ENCODE measurements around the gene ECT2L. TPM values are rescaled to one million over a fixed set of nuclear protein-coding genes. Genes with fewer than 3 reads are reported as not detected.

The ECT2L gene
- total RNA-seq, 3 donors from 2014 or later, result not detected

DNA sequence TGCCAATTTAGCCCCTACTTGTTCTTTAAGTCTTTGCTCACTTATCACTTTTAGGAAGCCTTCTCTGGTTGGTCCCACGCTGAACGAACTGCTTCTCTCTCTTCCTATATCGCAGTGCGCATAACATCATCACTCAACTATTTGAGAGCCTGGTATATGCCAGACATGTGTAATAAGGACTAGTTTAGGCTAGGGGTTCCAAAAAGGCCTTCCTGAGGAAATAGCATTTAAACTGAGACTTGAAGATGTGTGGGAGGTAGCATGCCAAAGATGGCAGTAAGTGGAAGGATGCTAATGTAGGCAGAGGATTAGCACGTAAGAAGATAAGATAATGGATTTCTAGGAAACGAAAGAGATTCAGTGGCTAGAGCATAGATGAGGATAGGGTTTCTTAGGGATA lies 17.6 kb upstream of the ECT2L start:
- H3K36me3 ChIP-seq (ENCODE audit: low read depth), result no peaks in the 10 kb centered on the region

DNA sequence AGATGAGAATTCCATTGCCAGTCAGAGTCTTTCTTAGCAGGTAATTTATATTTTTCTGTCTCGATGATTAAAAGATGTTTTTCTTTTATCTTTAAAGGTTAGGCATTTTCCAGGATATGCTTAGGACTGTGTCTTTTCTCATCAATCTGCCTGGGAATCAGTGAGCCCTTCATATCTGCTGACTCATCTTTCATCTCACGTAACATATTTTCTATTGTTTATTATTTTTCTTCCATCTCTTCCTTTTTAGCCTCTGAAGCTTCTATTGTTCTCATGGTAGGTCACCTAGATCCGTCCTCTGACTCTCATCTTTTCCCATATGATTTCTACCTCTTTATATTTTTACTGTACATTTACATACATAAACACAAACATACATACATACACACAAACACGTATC lies 13.6 kb upstream of the ECT2L start:
- no peaks in the 10 kb centered on the region for H3K9me3 ChIP-seq
- intact Hi-C loops (cut with DNase I, micrococcal nuclease), result no loop called here
- no peaks in the 10 kb centered on the region for H3K4me1 ChIP-seq (ENCODE audit: low read depth)
- H3K36me3 ChIP-seq (ENCODE audit: low read depth), result no peaks in the 10 kb centered on the region
- H3K4me3 ChIP-seq, result no peak overlapping the region
- TF ChIP-seq, protein P1, sequence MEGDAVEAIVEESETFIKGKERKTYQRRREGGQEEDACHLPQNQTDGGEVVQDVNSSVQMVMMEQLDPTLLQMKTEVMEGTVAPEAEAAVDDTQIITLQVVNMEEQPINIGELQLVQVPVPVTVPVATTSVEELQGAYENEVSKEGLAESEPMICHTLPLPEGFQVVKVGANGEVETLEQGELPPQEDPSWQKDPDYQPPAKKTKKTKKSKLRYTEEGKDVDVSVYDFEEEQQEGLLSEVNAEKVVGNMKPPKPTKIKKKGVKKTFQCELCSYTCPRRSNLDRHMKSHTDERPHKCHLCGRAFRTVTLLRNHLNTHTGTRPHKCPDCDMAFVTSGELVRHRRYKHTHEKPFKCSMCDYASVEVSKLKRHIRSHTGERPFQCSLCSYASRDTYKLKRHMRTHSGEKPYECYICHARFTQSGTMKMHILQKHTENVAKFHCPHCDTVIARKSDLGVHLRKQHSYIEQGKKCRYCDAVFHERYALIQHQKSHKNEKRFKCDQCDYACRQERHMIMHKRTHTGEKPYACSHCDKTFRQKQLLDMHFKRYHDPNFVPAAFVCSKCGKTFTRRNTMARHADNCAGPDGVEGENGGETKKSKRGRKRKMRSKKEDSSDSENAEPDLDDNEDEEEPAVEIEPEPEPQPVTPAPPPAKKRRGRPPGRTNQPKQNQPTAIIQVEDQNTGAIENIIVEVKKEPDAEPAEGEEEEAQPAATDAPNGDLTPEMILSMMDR (IDR thresholded peaks at IDR 0.05), result no peak
- ATAC-seq (no peak), DNase-seq (no peak)

More for the DNA sequence above, 17.6 kb upstream of the ECT2L start:
- DNase-seq, result no peak
- no peaks in the 10 kb centered on the region for H3K9me3 ChIP-seq
- TF ChIP-seq, protein P1 (IDR thresholded peaks at IDR 0.05), result no peak
- no peak overlapping the region for H3K4me3 ChIP-seq
- peaks cover 8% of the 10 kb centered on the region for H3K4me1 ChIP-seq (ENCODE audit: low read depth)
- intact Hi-C loops (cut with DNase I, micrococcal nuclease), result no loop called here
- no peak for ATAC-seq

DNA sequence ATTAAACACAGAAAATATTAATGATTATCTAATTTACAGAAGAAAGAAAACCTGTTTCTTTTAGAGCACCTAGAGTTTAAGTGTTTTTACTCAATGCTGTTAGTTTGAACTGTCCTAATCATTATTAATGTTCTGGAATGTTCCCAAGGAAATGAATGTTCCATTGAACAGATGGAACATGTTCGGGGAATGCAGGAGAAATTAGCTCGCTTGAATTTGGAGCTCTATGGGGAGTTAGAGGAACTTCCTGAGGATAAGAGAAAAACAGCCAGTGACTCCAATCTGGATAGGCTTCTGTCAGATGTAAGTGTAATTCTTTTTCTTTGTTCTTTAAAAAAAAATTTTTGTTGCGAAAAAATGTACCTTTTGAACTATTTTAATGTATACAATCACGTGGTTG lies 10.8 kb upstream of the ECT2L start:
- Histone ChIP-seq H3K4me1 (ENCODE audit: low read depth) (no peaks in the 10 kb centered on the region), H3K9me3 (no peaks in the 10 kb centered on the region), H3K4me3 (no peak overlapping the region), H3K36me3 (ENCODE audit: low read depth) (no peaks in the 10 kb centered on the region)
- intact Hi-C loops (cut with DNase I, micrococcal nuclease), result no loop called here
- ATAC-seq (no peak), DNase-seq (no peak)
- TF ChIP-seq, protein P1 (IDR thresholded peaks at IDR 0.05), result no peak

DNA sequence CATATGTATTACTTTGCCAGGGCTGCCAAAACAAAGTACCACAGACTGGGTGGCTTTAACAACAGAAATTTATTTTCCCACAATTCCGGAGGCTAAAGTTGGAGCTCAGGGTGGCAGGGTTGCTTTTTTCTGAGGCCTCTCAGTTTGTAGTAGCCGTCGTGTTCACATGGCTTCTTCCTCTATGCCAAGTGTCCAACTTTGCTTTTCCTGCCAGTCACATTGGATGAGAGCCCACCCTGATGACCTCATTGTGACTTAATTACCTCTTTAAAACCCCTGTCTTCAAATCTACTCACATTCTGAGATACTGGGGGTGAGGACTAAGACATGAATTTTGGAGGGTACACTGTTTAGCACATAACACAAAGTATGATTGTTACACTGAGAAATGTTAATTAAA lies 9.9 kb upstream of the ECT2L start:
- ATAC-seq, result no peak

DNA sequence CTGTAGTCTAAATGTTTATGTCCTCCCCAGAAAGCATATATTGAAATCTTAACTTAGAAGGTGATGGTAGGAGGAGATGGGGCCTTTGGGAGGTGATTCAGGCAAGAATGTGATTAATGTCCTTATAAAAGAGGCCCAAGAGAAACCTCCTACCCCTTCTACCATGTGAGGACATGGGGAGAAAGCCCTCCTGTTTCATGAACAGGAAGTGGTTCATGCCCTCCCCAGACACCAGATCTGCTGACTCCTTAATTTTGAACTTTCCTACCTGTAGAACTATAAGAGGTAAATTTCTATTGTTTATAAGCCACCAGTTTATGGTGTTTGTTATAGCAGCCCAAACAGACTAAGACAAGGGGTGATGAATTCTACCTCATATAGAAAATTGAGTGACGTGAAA lies 8.7 kb upstream of the ECT2L start:
- Histone ChIP-seq H3K4me3 (no peak overlapping the region), H3K36me3 (ENCODE audit: low read depth) (no peaks in the 10 kb centered on the region), H3K4me1 (ENCODE audit: low read depth) (no peaks in the 10 kb centered on the region), H3K9me3 (no peaks in the 10 kb centered on the region)
- intact Hi-C loops (cut with DNase I, micrococcal nuclease), result no loop called here
- ATAC-seq (no peak), DNase-seq (no peak)
- TF ChIP-seq, protein P1 (IDR thresholded peaks at IDR 0.05), result no peak

More for the DNA sequence above, 9.9 kb upstream of the ECT2L start:
- H3K4me3 ChIP-seq, result no peak overlapping the region
- no peaks in the 10 kb centered on the region for H3K9me3 ChIP-seq
- no peaks in the 10 kb centered on the region for H3K36me3 ChIP-seq (ENCODE audit: low read depth)
- no peaks in the 10 kb centered on the region for H3K4me1 ChIP-seq (ENCODE audit: low read depth)
- no peak for DNase-seq
- TF ChIP-seq, protein P1 (IDR thresholded peaks at IDR 0.05), result no peak
- intact Hi-C loops (cut with DNase I, micrococcal nuclease), result no loop called here

DNA sequence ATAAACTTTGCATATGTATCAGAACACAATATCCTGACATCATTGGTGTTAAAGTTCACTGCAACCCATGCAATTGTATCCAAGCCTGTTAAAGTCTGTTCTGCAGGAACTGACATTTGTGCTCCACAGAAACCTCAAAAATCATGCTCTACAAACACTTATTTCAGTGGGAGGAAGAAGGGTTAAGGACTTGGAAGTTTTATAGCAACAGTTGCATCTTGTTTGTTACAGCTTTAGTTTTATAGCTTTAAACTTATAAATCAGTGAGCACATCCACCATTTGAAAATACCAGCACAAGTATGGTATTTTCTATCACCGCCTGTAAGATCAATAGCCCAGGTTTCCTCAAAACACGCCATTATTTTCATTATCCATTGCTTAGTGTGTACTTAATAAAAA lies 884 bp downstream of the ECT2L start:
- intact Hi-C loops (cut with DNase I, micrococcal nuclease), result no loop called here
- no peak for DNase-seq
- Histone ChIP-seq H3K4me1 (ENCODE audit: low read depth) (peaks cover 4% of the 10 kb centered on the region), H3K9me3 (no peaks in the 10 kb centered on the region), H3K4me3 (no peak overlapping the region), H3K36me3 (ENCODE audit: low read depth) (no peaks in the 10 kb centered on the region)
- TF ChIP-seq, protein P1 (IDR thresholded peaks at IDR 0.05), result no peak
- no peak for ATAC-seq

Measured in mucosa of descending colon (tissue), 3 donors.